ENCODE results near the gene ZBTB40.

Gene ZBTB40

GRCh38 chr1:22509815-22510214 is 58.2 kb downstream of the ZBTB40 start:
- no peak for DNase-seq (ENCODE audit: extremely low read depth, insufficient read length)
- no peak overlapping the region for H3K4me3 ChIP-seq (replicated peaks; ENCODE audit: low read depth, low read length)
- no peaks in the 10 kb centered on the region for H3K27me3 ChIP-seq (replicated peaks; ENCODE audit: control insufficient read depth, insufficient read depth, low read length)
- TF ChIP-seq, protein P1, sequence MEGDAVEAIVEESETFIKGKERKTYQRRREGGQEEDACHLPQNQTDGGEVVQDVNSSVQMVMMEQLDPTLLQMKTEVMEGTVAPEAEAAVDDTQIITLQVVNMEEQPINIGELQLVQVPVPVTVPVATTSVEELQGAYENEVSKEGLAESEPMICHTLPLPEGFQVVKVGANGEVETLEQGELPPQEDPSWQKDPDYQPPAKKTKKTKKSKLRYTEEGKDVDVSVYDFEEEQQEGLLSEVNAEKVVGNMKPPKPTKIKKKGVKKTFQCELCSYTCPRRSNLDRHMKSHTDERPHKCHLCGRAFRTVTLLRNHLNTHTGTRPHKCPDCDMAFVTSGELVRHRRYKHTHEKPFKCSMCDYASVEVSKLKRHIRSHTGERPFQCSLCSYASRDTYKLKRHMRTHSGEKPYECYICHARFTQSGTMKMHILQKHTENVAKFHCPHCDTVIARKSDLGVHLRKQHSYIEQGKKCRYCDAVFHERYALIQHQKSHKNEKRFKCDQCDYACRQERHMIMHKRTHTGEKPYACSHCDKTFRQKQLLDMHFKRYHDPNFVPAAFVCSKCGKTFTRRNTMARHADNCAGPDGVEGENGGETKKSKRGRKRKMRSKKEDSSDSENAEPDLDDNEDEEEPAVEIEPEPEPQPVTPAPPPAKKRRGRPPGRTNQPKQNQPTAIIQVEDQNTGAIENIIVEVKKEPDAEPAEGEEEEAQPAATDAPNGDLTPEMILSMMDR (IDR thresholded peaks at IDR 0.05; ENCODE audit: insufficient read depth, low read length, poor library complexity, severe bottlenecking): no peak
- peaks cover 18% of the 10 kb centered on the region for H3K36me3 ChIP-seq (ENCODE audit: control insufficient read depth, insufficient read depth, low read length)

DNA sequence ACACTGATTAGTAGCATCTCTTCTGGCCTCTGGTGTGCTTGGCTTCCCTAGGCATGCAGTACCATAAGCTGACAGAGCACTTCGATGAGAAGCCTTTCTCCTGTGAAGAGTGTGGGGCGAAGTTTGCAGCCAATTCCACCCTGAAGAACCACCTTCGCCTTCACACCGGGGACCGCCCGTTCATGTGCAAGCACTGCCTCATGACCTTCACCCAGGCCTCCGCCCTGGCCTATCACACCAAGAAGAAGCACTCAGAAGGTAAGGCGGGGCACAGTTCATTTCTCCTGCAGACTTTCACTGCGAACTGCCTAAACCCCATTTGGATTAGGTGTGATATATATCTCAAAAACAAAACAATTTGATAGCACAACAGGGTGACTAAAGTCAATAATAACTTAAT is 61.2 kb downstream of the ZBTB40 start:
- no peak for DNase-seq (ENCODE audit: extremely low read depth, insufficient read length)
- TF ChIP-seq, protein P1 (IDR thresholded peaks at IDR 0.05; ENCODE audit: insufficient read depth, low read length, poor library complexity, severe bottlenecking): no peak
- H3K36me3 ChIP-seq (ENCODE audit: control insufficient read depth, insufficient read depth, low read length): peaks cover 20% of the 10 kb centered on the region
- no peaks in the 10 kb centered on the region for H3K27me3 ChIP-seq (replicated peaks; ENCODE audit: control insufficient read depth, insufficient read depth, low read length)
- no peak overlapping the region for H3K4me3 ChIP-seq (replicated peaks; ENCODE audit: low read depth, low read length)

- TF ChIP-seq, protein P1 (IDR thresholded peaks at IDR 0.05; ENCODE audit: insufficient read depth, low read length, poor library complexity, severe bottlenecking): no peak
Observed at GRCh38 chr1:22516906-22517571, 65.4 kb downstream of the ZBTB40 start.

GRCh38 chr1:22517956-22518355 is 66.3 kb downstream of the ZBTB40 start:
- TF ChIP-seq, protein P1 (IDR thresholded peaks at IDR 0.05; ENCODE audit: insufficient read depth, low read length, poor library complexity, severe bottlenecking): no peak
- peaks cover 22% of the 10 kb centered on the region for H3K36me3 ChIP-seq (ENCODE audit: control insufficient read depth, insufficient read depth, low read length)

More at GRCh38 chr1:22516906-22517571, 65.4 kb downstream of the ZBTB40 start:
- no peaks in the 10 kb centered on the region for H3K27me3 ChIP-seq (replicated peaks; ENCODE audit: control insufficient read depth, insufficient read depth, low read length)
- DNase-seq (ENCODE audit: extremely low read depth, insufficient read length): no peak
- peaks cover 28% of the 10 kb centered on the region for H3K36me3 ChIP-seq (ENCODE audit: control insufficient read depth, insufficient read depth, low read length)
- H3K4me3 ChIP-seq (replicated peaks; ENCODE audit: low read depth, low read length): no peak overlapping the region

DNA sequence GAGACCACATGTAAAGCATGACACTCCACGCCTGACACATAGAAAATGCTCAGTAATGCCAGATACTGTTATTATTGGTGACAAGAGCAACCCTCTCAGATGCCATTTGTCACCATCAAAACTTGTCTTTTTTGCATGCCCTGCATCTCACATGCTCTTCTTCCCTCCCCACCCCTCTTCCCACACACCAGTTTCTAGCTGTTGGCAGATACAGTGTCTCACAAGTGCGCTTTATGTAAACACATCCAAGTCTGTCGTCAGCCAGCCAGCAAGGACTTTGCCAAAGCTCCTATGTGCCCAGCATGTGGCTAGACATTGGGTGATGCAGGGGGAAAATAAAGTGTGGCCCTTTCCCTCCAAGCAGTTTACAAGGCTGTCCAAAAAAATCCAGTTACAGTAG is 66.7 kb downstream of the ZBTB40 start:
- no peak for DNase-seq (ENCODE audit: extremely low read depth, insufficient read length)
- Histone ChIP-seq H3K4me3 (replicated peaks; ENCODE audit: low read depth, low read length) (no peak overlapping the region), H3K36me3 (ENCODE audit: control insufficient read depth, insufficient read depth, low read length) (peaks cover 22% of the 10 kb centered on the region), H3K27me3 (replicated peaks; ENCODE audit: control insufficient read depth, insufficient read depth, low read length) (no peaks in the 10 kb centered on the region)
- TF ChIP-seq, protein P1 (IDR thresholded peaks at IDR 0.05; ENCODE audit: insufficient read depth, low read length, poor library complexity, severe bottlenecking): no peak

More at GRCh38 chr1:22517956-22518355, 66.3 kb downstream of the ZBTB40 start:
- DNase-seq (ENCODE audit: extremely low read depth, insufficient read length): no peak
- Histone ChIP-seq H3K27me3 (replicated peaks; ENCODE audit: control insufficient read depth, insufficient read depth, low read length) (no peaks in the 10 kb centered on the region), H3K4me3 (replicated peaks; ENCODE audit: low read depth, low read length) (no peak overlapping the region)

All from GM06990 (cell line).